ENCODE results near the gene TMEM208. TPM values are rescaled to one million over a fixed set of nuclear protein-coding genes. Genes with fewer than 3 reads are reported as not detected.

The TMEM208 gene
- total and polyA plus RNA-seq, 4 donors, result 22.3 to 140 (median 70.2) TPM

- peak within 1 kb of the TSS; percentile 33 to 61 for H3K27ac ChIP-seq (ENCODE audit: low read depth in 1 of 2, low read length in 2 of 2)
- no peak for TF ChIP-seq HNF4G (IDR thresholded peaks at IDR 0.05)
- TF ChIP-seq, protein P1, sequence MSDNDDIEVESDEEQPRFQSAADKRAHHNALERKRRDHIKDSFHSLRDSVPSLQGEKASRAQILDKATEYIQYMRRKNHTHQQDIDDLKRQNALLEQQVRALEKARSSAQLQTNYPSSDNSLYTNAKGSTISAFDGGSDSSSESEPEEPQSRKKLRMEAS (IDR thresholded peaks at IDR 0.05), result no peak
- TF ChIP-seq YY1 (IDR thresholded peaks at IDR 0.05), result peak; percentile 63
- no peak for TF ChIP-seq FOXA1 (IDR thresholded peaks at IDR 0.05)
- no peak for TF ChIP-seq FOXA2 (IDR thresholded peaks at IDR 0.05)
- TF ChIP-seq SP1 (IDR thresholded peaks at IDR 0.05), result peak; percentile 50
- TF ChIP-seq, protein P2, sequence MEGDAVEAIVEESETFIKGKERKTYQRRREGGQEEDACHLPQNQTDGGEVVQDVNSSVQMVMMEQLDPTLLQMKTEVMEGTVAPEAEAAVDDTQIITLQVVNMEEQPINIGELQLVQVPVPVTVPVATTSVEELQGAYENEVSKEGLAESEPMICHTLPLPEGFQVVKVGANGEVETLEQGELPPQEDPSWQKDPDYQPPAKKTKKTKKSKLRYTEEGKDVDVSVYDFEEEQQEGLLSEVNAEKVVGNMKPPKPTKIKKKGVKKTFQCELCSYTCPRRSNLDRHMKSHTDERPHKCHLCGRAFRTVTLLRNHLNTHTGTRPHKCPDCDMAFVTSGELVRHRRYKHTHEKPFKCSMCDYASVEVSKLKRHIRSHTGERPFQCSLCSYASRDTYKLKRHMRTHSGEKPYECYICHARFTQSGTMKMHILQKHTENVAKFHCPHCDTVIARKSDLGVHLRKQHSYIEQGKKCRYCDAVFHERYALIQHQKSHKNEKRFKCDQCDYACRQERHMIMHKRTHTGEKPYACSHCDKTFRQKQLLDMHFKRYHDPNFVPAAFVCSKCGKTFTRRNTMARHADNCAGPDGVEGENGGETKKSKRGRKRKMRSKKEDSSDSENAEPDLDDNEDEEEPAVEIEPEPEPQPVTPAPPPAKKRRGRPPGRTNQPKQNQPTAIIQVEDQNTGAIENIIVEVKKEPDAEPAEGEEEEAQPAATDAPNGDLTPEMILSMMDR (IDR thresholded peaks at IDR 0.05; ENCODE audit: low read depth, low read length, missing input control), result peak; percentile 2
- TF ChIP-seq, protein P3, sequence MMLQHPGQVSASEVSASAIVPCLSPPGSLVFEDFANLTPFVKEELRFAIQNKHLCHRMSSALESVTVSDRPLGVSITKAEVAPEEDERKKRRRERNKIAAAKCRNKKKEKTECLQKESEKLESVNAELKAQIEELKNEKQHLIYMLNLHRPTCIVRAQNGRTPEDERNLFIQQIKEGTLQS (IDR thresholded peaks at IDR 0.05), result no peak
- no peak for TF ChIP-seq TAF1 (conservative IDR thresholded peaks at IDR 0.05)
- TF ChIP-seq HNF4A (conservative IDR thresholded peaks at IDR 0.05), result no peak
- TF ChIP-seq ZBTB33 (IDR thresholded peaks at IDR 0.05), result no peak
- TF ChIP-seq RAD21 (IDR thresholded peaks at IDR 0.05), result peak in 1 of 2 donors; percentile 40
- peak; percentile 85 to 95 for TF ChIP-seq GABPA (IDR thresholded peaks at IDR 0.05 in 1 of 2, conservative IDR thresholded peaks at IDR 0.05 in 1 of 2)
- peak; percentile 84 to 86 for TF ChIP-seq EGR1 (IDR thresholded peaks at IDR 0.05; ENCODE audit: low read depth in 2 of 2)
- TF ChIP-seq NR2F2 (IDR thresholded peaks at IDR 0.05), result no peak
- no peak for TF ChIP-seq REST (IDR thresholded peaks at IDR 0.05)
- no peak for TF ChIP-seq JUND (IDR thresholded peaks at IDR 0.05)
- H3K36me3 ChIP-seq (ENCODE audit: control insufficient read depth in 4 of 4, insufficient read depth in 3 of 4, low read depth in 1 of 4, low read length in 3 of 4), result peaks cover 10 to 31% (median 22%) of the 10 kb centered on the region in 4 donors
- H3K9me3 ChIP-seq (ENCODE audit: control insufficient read depth in 4 of 4, low read length in 3 of 4), result no peaks in the 10 kb centered on the region
- no peaks in the 10 kb centered on the region for H3K27me3 ChIP-seq (ENCODE audit: control insufficient read depth in 4 of 4, insufficient read depth in 4 of 4, low read length in 3 of 4)
- peak; percentile 88 for DNase-seq (ENCODE audit: low spot score)
- H3K4me3 ChIP-seq (ENCODE audit: low read depth in 1 of 3, low read length in 3 of 3), result peak within 1 kb of the TSS; percentile 88 to 97 (median 92)
- under 1% methylated on average over 54 of the region's 54 CpGs for WGBS
- peaks cover 8 to 26% (median 22%) of the 10 kb centered on the region in 4 donors for H3K4me1 ChIP-seq (ENCODE audit: control insufficient read depth in 4 of 4, insufficient read depth in 4 of 4, low read length in 3 of 4)
- peak within 1 kb of the TSS; percentile 90 to 96 for H3K9ac ChIP-seq (ENCODE audit: low read depth in 1 of 2, low read length in 2 of 2)
Measured at GRCh38 chr16:67191995-67192681, 34.8 kb upstream of the TMEM208 start, which contains the start of gene E2F4. Gene E2F4 (plus strand): TSS chr16:67192155. CDS start chr16:67192228, 73 bp downstream.
